ENCODE results near the gene MEIKIN.
"Not testable (repeated sequence)": the region's sequence is repeated elsewhere in the genome, so short reads cannot be mapped to it uniquely, and the experiment has no call there.

DNA sequence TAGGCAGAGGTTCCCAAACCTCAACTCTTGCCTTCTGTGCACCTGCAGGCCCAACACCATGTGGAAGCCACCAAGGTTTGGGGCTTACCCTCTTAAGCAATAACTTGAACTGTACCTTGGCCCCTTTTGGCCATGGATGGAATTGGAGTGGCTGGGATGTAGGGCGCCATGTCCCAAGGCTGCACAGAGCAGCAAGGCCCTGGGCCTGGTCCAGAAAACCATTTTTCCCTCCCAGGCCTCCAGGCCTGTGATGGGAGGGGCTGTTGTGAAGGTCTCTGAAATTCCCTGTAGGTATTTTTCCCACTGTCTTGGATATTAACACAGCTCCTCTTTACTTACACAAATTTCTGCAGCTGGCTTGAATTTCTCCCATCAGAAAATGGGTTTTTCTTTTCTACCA lies 102.5 kb downstream of the MEIKIN start:
- TF ChIP-seq, protein P1, sequence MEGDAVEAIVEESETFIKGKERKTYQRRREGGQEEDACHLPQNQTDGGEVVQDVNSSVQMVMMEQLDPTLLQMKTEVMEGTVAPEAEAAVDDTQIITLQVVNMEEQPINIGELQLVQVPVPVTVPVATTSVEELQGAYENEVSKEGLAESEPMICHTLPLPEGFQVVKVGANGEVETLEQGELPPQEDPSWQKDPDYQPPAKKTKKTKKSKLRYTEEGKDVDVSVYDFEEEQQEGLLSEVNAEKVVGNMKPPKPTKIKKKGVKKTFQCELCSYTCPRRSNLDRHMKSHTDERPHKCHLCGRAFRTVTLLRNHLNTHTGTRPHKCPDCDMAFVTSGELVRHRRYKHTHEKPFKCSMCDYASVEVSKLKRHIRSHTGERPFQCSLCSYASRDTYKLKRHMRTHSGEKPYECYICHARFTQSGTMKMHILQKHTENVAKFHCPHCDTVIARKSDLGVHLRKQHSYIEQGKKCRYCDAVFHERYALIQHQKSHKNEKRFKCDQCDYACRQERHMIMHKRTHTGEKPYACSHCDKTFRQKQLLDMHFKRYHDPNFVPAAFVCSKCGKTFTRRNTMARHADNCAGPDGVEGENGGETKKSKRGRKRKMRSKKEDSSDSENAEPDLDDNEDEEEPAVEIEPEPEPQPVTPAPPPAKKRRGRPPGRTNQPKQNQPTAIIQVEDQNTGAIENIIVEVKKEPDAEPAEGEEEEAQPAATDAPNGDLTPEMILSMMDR (optimal IDR thresholded peaks at IDR 0.05 in 1 of 3, IDR thresholded peaks at IDR 0.05 in 1 of 3, conservative IDR thresholded peaks at IDR 0.05 in 1 of 3; ENCODE audit: extremely low read depth in 1 of 3, insufficient read depth in 2 of 3, low read length in 3 of 3) = not testable (repeated sequence)
- not testable (repeated sequence) for TF ChIP-seq EZH2 (IDR thresholded peaks at IDR 0.05; ENCODE audit: low read length)

Data from keratinocyte (primary cell).